Esophagus squamous epithelium (tissue), 4 donors: ENCODE results near the gene ZGPAT.

Experiments used
- CTCF ChIP-seq, 6 experiments: fragments of 450-650 bp in 4 of 6; fragments of 200-600 bp in 2 of 6; sonication (generic) in 2 of 6; IDR thresholded peaks; one replicate each; pipeline ENCODE4 v1.5.1; 2016 to 2019; ENCODE audit warnings: antibody characterized with exemption in 6 of 6, mild to moderate bottlenecking in 4 of 6, moderate library complexity in 4 of 6
- POLR2A ChIP-seq, 4 donors: fragments of 450-650 bp; IDR thresholded peaks; one replicate each; pipeline ENCODE4 v1.6.1; 2017; ENCODE audit warnings: antibody characterized with exemption in 4 of 4, mild to moderate bottlenecking in 4 of 4, moderate library complexity in 3 of 4

GRCh38 chr20:63711085-63711645, 3.3 kb downstream of the ZGPAT start:
- TF ChIP-seq CTCF (IDR thresholded peaks at IDR 0.05) (no peak), POLR2A (IDR thresholded peaks at IDR 0.05) (no peak)
